Astrocyte of the cerebellum (primary cell): Measurements from ENCODE around the gene THSD4.
"Not testable (repeated sequence)": the region's sequence is repeated elsewhere in the genome, so short reads cannot be mapped to it uniquely, and the experiment has no call there.

ENCODE experiments used
- DNase-seq: peaks from one replicate; pipeline ENCODE4 v3.0.0-alpha.2; 2011; ENCODE audit warnings: low read depth
- H3K4me3 ChIP-seq: 2 replicates; pipeline ENCODE4 v1.5.1; 2011; ENCODE audit warnings: mild to moderate bottlenecking, low read depth, low read length, moderate library complexity
- in situ Hi-C: cut with HindIII; loops from 2 replicates; pipeline ENCODE4 v1.10.0; 2017; ENCODE audit warnings: low sequenced_read_pairs
- TF ChIP-seq, protein P1 (sequence below): IDR thresholded peaks from 2 replicates; pipeline ENCODE4 v1.5.1; 2012; ENCODE audit warnings: low read length, low read depth, moderate library complexity, mild to moderate bottlenecking; ENCODE audit errors: missing control alignments

The THSD4 gene

DNA sequence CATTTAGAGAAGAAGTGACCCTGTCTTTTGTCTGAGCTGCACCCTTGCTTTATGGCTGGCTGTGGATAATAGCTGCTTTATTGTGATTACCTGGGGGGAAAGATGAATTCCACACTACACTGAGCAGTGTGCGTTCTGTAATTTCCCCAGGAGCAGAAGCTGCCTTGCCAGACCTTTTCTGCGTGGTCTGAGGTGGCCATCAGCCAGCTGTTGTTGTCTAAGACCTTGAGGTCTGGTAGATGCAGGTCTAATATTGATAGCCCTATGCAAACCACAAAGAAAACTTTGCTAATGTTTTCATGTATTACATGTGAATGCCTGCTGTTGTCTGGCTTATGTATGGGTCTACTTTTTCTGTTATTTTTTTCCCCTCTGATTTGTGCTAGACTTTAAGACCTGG is 144.6 kb downstream of the THSD4 start:
- in situ Hi-C loops = loop anchor here (5.0 kb wide), 1 partner anchor 48 kb away; no protein-coding TSS in a partner anchor
- TF ChIP-seq, protein P1, sequence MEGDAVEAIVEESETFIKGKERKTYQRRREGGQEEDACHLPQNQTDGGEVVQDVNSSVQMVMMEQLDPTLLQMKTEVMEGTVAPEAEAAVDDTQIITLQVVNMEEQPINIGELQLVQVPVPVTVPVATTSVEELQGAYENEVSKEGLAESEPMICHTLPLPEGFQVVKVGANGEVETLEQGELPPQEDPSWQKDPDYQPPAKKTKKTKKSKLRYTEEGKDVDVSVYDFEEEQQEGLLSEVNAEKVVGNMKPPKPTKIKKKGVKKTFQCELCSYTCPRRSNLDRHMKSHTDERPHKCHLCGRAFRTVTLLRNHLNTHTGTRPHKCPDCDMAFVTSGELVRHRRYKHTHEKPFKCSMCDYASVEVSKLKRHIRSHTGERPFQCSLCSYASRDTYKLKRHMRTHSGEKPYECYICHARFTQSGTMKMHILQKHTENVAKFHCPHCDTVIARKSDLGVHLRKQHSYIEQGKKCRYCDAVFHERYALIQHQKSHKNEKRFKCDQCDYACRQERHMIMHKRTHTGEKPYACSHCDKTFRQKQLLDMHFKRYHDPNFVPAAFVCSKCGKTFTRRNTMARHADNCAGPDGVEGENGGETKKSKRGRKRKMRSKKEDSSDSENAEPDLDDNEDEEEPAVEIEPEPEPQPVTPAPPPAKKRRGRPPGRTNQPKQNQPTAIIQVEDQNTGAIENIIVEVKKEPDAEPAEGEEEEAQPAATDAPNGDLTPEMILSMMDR = no peak
- DNase-seq = peak; percentile 5
- no peak overlapping the region for H3K4me3 ChIP-seq

DNA sequence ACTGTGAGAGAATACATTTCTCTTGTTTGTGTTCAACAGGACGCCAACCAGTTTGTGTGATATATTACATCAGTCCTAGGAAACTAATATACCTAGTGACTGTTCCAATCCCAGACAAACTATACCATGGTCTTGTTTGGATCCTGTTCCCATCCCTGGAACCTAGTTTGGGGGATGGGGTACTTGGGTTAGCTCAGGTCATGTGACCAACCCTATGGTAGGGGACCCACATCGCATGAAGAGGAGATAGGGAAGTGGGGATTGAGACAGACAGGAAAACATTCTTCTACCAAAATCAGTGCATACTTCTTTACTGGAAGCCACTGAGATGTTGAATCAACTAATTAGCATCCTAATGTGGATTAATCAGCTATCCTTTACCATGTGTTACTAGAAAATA is 146.1 kb downstream of the THSD4 start:
- TF ChIP-seq, protein P1 = no peak
- H3K4me3 ChIP-seq = no peak overlapping the region
- DNase-seq = no peak
- in situ Hi-C loops = loop anchor here (5.0 kb wide), 1 partner anchor 49 kb away; no protein-coding TSS in a partner anchor

DNA sequence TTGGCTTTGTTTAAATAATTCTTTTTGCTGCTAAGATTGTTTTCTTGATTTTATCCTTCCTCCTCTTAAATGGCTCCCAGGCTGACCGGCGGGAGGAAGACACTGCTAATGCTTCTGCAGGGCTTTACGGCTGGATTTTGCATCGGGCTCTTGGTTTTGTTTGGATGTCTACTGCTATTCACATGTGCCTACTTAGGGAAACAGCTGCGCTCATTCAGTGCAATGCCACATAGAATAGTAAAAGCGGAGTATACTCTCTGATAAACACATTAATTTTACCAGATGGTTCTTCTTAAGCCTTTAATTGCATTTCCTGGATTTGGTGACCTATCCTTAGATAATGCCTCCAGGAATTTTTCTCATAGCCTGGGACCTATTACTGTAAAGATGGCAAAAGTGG is 146.6 kb downstream of the THSD4 start:
- TF ChIP-seq, protein P1 = no peak
- DNase-seq = no peak
- in situ Hi-C loops = loop anchor here (5.0 kb wide), 1 partner anchor 50 kb away; no protein-coding TSS in a partner anchor
- no peak overlapping the region for H3K4me3 ChIP-seq

DNA sequence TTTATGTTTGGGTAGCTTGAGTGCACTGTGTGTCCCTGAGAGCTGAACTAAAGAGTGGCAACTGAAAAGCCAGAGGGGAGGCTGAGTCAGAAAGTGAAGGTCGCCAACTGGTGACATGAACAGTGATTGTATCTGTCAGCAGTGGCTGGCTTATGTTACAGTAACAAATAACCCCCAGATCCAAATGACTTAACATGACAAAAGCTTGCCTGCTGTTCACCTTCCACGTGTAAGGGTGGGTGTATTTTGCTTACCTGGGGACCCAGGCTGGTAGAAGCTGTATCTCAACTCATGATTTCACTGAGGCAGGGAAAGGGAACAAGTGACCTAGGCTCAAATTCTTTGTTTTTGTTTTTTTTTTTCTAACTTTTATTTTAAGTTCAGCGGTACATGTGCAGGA is 147.3 kb downstream of the THSD4 start:
- no peak for DNase-seq
- TF ChIP-seq, protein P1 = no peak
- H3K4me3 ChIP-seq = no peak overlapping the region
- in situ Hi-C loops = loop anchor here (5.0 kb wide), 1 partner anchor 50 kb away; no protein-coding TSS in a partner anchor

DNA sequence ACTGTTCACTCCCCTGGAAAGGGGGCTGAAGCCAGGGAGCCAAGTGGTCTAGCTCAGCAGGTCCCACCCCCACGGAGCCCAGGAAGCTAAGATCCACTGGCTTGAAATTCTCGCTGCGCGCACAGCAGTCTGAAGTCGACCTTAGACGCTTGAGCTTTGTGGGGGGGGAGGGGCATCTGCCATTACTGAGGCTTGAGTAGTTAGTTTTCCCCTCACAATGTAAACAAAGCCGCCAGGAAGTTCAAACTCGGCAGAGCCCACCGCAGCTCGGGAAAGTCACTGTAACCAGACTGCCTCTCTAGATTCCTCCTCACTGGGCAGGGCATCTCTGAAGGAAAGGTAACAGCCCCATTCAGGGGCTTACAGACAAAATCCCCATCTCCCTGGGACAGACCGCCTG is 150.3 kb downstream of the THSD4 start:
- in situ Hi-C loops, DNase-seq, H3K4me3 ChIP-seq: not testable (repeated sequence)

DNA sequence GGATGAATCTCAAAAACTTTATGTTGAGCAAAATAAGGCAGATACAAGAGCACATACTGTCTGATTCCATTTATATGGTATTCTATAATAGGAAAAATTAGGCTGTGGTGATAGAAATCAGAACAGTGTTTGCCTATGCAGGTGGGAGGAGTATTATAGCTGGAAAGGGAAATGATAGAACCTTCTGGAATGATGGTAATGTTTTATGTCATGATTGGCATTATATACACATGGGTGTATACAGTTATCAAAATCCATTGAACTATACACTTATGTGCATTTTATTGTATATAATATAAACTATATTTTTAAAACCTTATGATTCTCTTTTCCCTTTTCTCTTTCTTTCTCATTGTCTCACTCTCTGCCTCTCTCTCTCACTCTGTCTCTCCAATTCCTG is 156.1 kb downstream of the THSD4 start:
- DNase-seq = no peak
- TF ChIP-seq, protein P1 = no peak
- no peak overlapping the region for H3K4me3 ChIP-seq
- in situ Hi-C loops = no loop called here

DNA sequence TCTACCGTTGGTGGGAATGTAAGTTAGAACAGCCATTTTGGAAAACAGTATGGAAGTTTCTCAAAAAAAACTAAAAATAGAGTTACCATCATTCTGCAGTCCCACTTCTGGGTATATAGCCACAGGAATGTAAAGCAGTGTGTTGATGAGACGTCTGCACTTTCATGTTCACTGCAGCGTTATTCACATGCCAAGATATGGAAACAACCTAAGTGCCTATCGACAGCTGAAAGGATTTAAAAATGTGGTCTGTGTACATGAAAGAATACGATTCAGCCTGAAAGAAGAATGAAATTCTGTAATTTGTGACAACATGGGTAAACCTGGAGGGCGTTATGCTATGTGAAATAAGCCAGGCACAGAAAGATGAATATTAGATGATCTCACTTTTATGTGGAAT is 157.7 kb downstream of the THSD4 start:
- in situ Hi-C loops = no loop called here
- TF ChIP-seq, protein P1 = no peak
- peak; percentile 39 for DNase-seq
- H3K4me3 ChIP-seq = no peak overlapping the region
